Karpas-422 (cell line): ENCODE data around the gene SMIM10L2A. TPM values are rescaled to one million over a fixed set of nuclear protein-coding genes. Genes with fewer than 3 reads are reported as not detected.
"Not testable (repeated sequence)": the region's sequence is repeated elsewhere in the genome, so short reads cannot be mapped to it uniquely, and the experiment has no call there.

Experiments used
- DNase-seq: peaks from one replicate; pipeline ENCODE4 v3.0.0-alpha.2; 2015
- H2AFZ ChIP-seq: fragments of 200-600 bp; sonication (generic); 2 replicates; pipeline ENCODE4 v1.6.1; 2014; ENCODE audit warnings: antibody characterized with exemption, low read length, mixed read lengths
- H3K27ac ChIP-seq: fragments of 200-600 bp; sonication (generic); 2 replicates; pipeline ENCODE4 v1.5.1; 2014; ENCODE audit warnings: mild to moderate bottlenecking, low read length, moderate library complexity
- H3K27me3 ChIP-seq: fragments of 200-600 bp; sonication (generic); 2 replicates; pipeline ENCODE4 v1.6.1; 2014; ENCODE audit warnings: low read length, mixed read lengths
- H3K36me3 ChIP-seq: fragments of 200-600 bp; sonication (generic); 2 replicates; pipeline ENCODE4 v1.6.1; 2014; ENCODE audit warnings: low read length, mixed read lengths; ENCODE audit not compliant: insufficient read depth
- H3K4me1 ChIP-seq: fragments of 200-600 bp; sonication (generic); 2 replicates; pipeline ENCODE4 v1.6.1; 2014; ENCODE audit warnings: mild to moderate bottlenecking, low read length, mixed read lengths
- H3K4me2 ChIP-seq: fragments of 200-600 bp; sonication (generic); 2 replicates; pipeline ENCODE4 v1.6.1; 2014; ENCODE audit warnings: low read length, low read depth, mild to moderate bottlenecking; ENCODE audit not compliant: poor library complexity, severe bottlenecking
- H3K4me3 ChIP-seq: fragments of 200-600 bp; sonication (generic); 2 replicates; pipeline ENCODE4 v1.5.1; 2014; ENCODE audit warnings: mild to moderate bottlenecking, antibody characterized with exemption, low read length, mixed read lengths
- H3K79me2 ChIP-seq: fragments of 200-600 bp; sonication (generic); 2 replicates; pipeline ENCODE4 v1.6.1; 2014; ENCODE audit warnings: mild to moderate bottlenecking, low read length, mixed read lengths
- H3K9ac ChIP-seq: fragments of 200-600 bp; sonication (generic); 2 replicates; pipeline ENCODE4 v1.6.0; 2014; ENCODE audit warnings: low read length
- H3K9me2 ChIP-seq: fragments of 200-600 bp; sonication (generic), shearing (Covaris generic); replicated peaks from 2 replicates; pipeline ENCODE4 v1.6.0; 2014; ENCODE audit warnings: mild to moderate bottlenecking, low read length, moderate library complexity; ENCODE audit not compliant: insufficient read depth
- H3K9me3 ChIP-seq: fragments of 300-700, 200-600 bp; sonication (generic); 2 replicates; pipeline ENCODE4 v1.6.1; 2014; ENCODE audit warnings: low read length, mixed read lengths
- H4K20me1 ChIP-seq: fragments of 200-600 bp; sonication (generic); 2 replicates; pipeline ENCODE4 v1.6.1; 2014; ENCODE audit warnings: mild to moderate bottlenecking, antibody characterized with exemption, low read length, low read depth; ENCODE audit not compliant: insufficient read depth
- total RNA-seq: library from RNA; depleted of rRNA; stranded (reverse); fragments of >200 nt; shearing (Covaris generic); gene quantifications from 2 replicates; pipeline ENCODE4 v1.2.3, GENCODE V29; 2014; ENCODE audit warnings: low replicate concordance

SMIM10L2A gene
- total RNA-seq, 1 experiment from 2014 or later, result 0.11 TPM

- Histone ChIP-seq H3K4me3 (no peak overlapping the region), H3K4me1 (peaks cover 22% of the 10 kb centered on the region), H3K27me3 (no peaks in the 10 kb centered on the region; the same call in 1 of the 2 replicates), H3K9me3 (no peaks in the 10 kb centered on the region), H3K79me2 (no peaks in the 10 kb centered on the region), H3K27ac (no peak overlapping the region), H4K20me1 (no peaks in the 10 kb centered on the region), H2AFZ (no peak overlapping the region), H3K9me2 (no peaks in the 10 kb centered on the region), H3K4me2 (no peak overlapping the region), H3K9ac (no peak overlapping the region), H3K36me3 (no peaks in the 10 kb centered on the region)
- peak; percentile 46 for DNase-seq
Observed at GRCh38 chrX:135410861-135411627, 10.7 kb upstream of the SMIM10L2A start.

- no peak overlapping the region for H3K4me3 ChIP-seq
- H2AFZ ChIP-seq, result no peak overlapping the region
- peak; percentile 46 for DNase-seq
Observed at GRCh38 chrX:135411893-135412292, 9.9 kb upstream of the SMIM10L2A start.

GRCh38 chrX:135416546-135416945 is 5.2 kb upstream of the SMIM10L2A start:
- Histone ChIP-seq H3K4me2 (no peak overlapping the region), H3K27me3 (no peaks in the 10 kb centered on the region; the same call in 1 of the 2 replicates), H3K36me3 (no peaks in the 10 kb centered on the region), H2AFZ (no peak overlapping the region), H3K9ac (no peak overlapping the region), H3K4me3 (no peak overlapping the region), H4K20me1 (no peaks in the 10 kb centered on the region), H3K27ac (no peak overlapping the region), H3K9me3 (no peaks in the 10 kb centered on the region), H3K9me2 (no peaks in the 10 kb centered on the region), H3K79me2 (no peaks in the 10 kb centered on the region), H3K4me1 (peaks cover 10% of the 10 kb centered on the region)
- no peak for DNase-seq

More at GRCh38 chrX:135411893-135412292, 9.9 kb upstream of the SMIM10L2A start:
- Histone ChIP-seq H3K36me3 (no peaks in the 10 kb centered on the region), H3K9ac (no peak overlapping the region), H3K27me3 (no peaks in the 10 kb centered on the region; the same call in 1 of the 2 replicates), H3K27ac (no peak overlapping the region), H4K20me1 (no peaks in the 10 kb centered on the region), H3K9me2 (no peaks in the 10 kb centered on the region), H3K79me2 (no peaks in the 10 kb centered on the region), H3K4me1 (peaks cover 20% of the 10 kb centered on the region), H3K9me3 (no peaks in the 10 kb centered on the region), H3K4me2 (no peak overlapping the region)

DNA sequence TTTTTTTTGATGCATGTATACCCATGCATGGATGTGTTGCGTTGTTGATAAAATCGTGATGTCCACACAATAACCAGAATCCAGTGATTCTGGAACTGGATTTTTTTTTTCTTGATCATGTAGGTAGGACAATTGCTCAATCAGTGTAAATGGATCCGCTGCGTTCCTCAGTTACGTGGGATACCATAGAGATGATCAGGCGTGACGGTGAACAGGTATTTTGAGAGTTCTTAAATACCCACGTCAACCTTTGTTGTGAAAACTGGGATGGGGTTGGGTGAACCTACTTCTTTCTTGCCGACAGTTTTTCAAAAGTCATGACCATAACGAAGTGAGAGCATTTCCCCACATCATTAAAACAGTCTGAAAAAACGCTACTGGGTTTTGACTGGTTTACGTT is 913 bp upstream of the SMIM10L2A start:
- H3K4me1 ChIP-seq, result peaks cover 3% of the 10 kb centered on the region; the same call in 1 of the 2 replicates
- no peak overlapping the region for H3K4me3 ChIP-seq
- no peaks in the 10 kb centered on the region for H3K9me2 ChIP-seq
- no peak overlapping the region; the same call in 1 of the 2 replicates for H2AFZ ChIP-seq
- H3K27me3 ChIP-seq, result no peaks in the 10 kb centered on the region
- H3K27ac ChIP-seq, result no peak overlapping the region
- no peaks in the 10 kb centered on the region for H3K36me3 ChIP-seq
- H4K20me1 ChIP-seq, result no peaks in the 10 kb centered on the region
- no peak overlapping the region for H3K4me2 ChIP-seq
- H3K9ac ChIP-seq, result no peak overlapping the region
- H3K9me3 ChIP-seq, result no peaks in the 10 kb centered on the region
- H3K79me2 ChIP-seq, result no peaks in the 10 kb centered on the region
- no peak for DNase-seq

DNA sequence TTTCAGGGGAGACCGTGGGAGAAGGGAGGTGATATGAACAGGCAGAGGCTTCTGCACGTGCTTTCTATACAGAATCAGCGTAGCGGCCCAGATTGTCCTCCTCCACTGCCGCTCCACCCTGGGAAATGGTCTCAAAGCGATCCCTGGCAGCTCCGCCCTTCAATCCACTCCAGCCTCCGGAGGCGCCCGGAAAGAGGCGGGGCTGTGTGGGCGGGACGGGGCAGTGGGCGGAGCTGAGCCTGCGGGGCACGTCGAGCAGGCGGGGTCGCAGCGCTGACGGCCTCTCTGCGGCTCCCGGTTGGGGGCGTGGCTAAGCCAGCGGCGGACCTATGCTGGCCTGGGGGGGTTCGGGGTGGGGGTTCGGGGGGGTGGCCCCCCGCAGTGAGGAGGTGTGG is 210 bp upstream of the SMIM10L2A start:
- Histone ChIP-seq H3K27me3 (no peaks in the 10 kb centered on the region), H3K9me3 (no peaks in the 10 kb centered on the region), H3K36me3 (no peaks in the 10 kb centered on the region), H3K4me2 (peak overlapping the region; percentile 54), H3K27ac (no peak overlapping the region), H3K4me3 (peak overlapping the region; percentile 52; the same call in 1 of the 2 replicates), H3K4me1 (peaks cover 3% of the 10 kb centered on the region; the same call in 1 of the 2 replicates), H4K20me1 (no peaks in the 10 kb centered on the region), H3K9me2 (no peaks in the 10 kb centered on the region), H3K79me2 (no peaks in the 10 kb centered on the region), H3K9ac (peak overlapping the region; percentile 49), H2AFZ (peak overlapping the region; percentile 56; the same call in 1 of the 2 replicates)
- DNase-seq, result peak; percentile 90

- H3K27ac ChIP-seq, H4K20me1 ChIP-seq, H3K9me2 ChIP-seq, H3K9me3 ChIP-seq, H3K79me2 ChIP-seq, H3K9ac ChIP-seq, H2AFZ ChIP-seq, H3K36me3 ChIP-seq, H3K4me3 ChIP-seq, H3K4me1 ChIP-seq, H3K27me3 ChIP-seq, H3K4me2 ChIP-seq, DNase-seq: not testable (repeated sequence)
Observed at GRCh38 chrX:135422810-135423168, 1.0 kb downstream of the SMIM10L2A start.

- not testable (repeated sequence) for H3K27me3 ChIP-seq, H4K20me1 ChIP-seq, H3K4me1 ChIP-seq, H2AFZ ChIP-seq, H3K27ac ChIP-seq, H3K9me3 ChIP-seq, DNase-seq, H3K36me3 ChIP-seq, H3K4me2 ChIP-seq, H3K79me2 ChIP-seq, H3K4me3 ChIP-seq, H3K9ac ChIP-seq, H3K9me2 ChIP-seq
Observed at GRCh38 chrX:135423173-135423864, 1.6 kb downstream of the SMIM10L2A start.

- H3K4me1 ChIP-seq, result peaks cover 3% of the 10 kb centered on the region; the same call in 1 of the 2 replicates
- no peaks in the 10 kb centered on the region for H3K36me3 ChIP-seq
- H2AFZ ChIP-seq, result no peak overlapping the region
- H3K9me3 ChIP-seq, result no peaks in the 10 kb centered on the region
- no peak overlapping the region for H3K4me2 ChIP-seq
- no peaks in the 10 kb centered on the region for H3K27me3 ChIP-seq
- DNase-seq, result no peak
- no peak overlapping the region for H3K4me3 ChIP-seq
- H3K27ac ChIP-seq, result no peak overlapping the region
- H3K9me2 ChIP-seq, result no peaks in the 10 kb centered on the region
- H4K20me1 ChIP-seq, result no peaks in the 10 kb centered on the region
- H3K9ac ChIP-seq, result no peak overlapping the region
- no peaks in the 10 kb centered on the region for H3K79me2 ChIP-seq
Observed at GRCh38 chrX:135424469-135424868, 2.7 kb downstream of the SMIM10L2A start.
